ENCODE measurements around the gene GALNT5. TPM values are rescaled to one million over a fixed set of nuclear protein-coding genes. Genes with fewer than 3 reads are reported as not detected.

Gene GALNT5
- total RNA-seq, 1 experiment from 2014 or later = 6.8 TPM

- no peak overlapping the region for H3K4me3 Mint-ChIP-seq (ENCODE audit: unreplicated experiment)
- Histone ChIP-seq H3K36me3 (ENCODE audit: control insufficient read depth, insufficient read depth, low read length) (no peaks in the 10 kb centered on the region), H3K4me1 (no peaks in the 10 kb centered on the region), H3K4me3 (ENCODE audit: low read depth, low read length) (no peak overlapping the region), H3K27me3 (replicated peaks; ENCODE audit: control insufficient read depth, insufficient read depth, low read length) (no peaks in the 10 kb centered on the region), H3K9me3 (no peaks in the 10 kb centered on the region; the same call in 1 of the 2 replicates)
- no peaks in the 10 kb centered on the region for H3K36me3 Mint-ChIP-seq (ENCODE audit: insufficient read depth, unreplicated experiment)
- no peaks in the 10 kb centered on the region for H3K27me3 Mint-ChIP-seq (ENCODE audit: insufficient read depth, unreplicated experiment)
- DNase-seq = no peak
- BruUV-seq (replicated peaks) = no TSS peak
- no peaks in the 10 kb centered on the region for H3K4me1 Mint-ChIP-seq (ENCODE audit: low read depth, unreplicated experiment)
- H3K9me3 Mint-ChIP-seq (ENCODE audit: unreplicated experiment) = no peaks in the 10 kb centered on the region
- no peak overlapping the region for H3K27ac Mint-ChIP-seq (ENCODE audit: unreplicated experiment)
- intact Hi-C loops (cut with micrococcal nuclease; ENCODE audit: unreplicated experiment) = no loop called here
- no peak for TF ChIP-seq CTCF (IDR thresholded peaks at IDR 0.05; ENCODE audit: insufficient read depth in 1 of 2, low read depth in 1 of 2, low read length in 1 of 2, severe bottlenecking in 1 of 2, unreplicated experiment in 1 of 2)
- ChIA-PET POLR2A (no interaction called here), CTCF (no interaction called here)
These were observed 76.8 kb downstream of the GALNT5 start for GRCh38 chr2:157334335-157334734.

- Mint-ChIP-seq H3K27ac (ENCODE audit: unreplicated experiment) (no peak overlapping the region), H3K36me3 (ENCODE audit: insufficient read depth, unreplicated experiment) (no peaks in the 10 kb centered on the region), H3K27me3 (ENCODE audit: insufficient read depth, unreplicated experiment) (no peaks in the 10 kb centered on the region), H3K4me1 (ENCODE audit: low read depth, unreplicated experiment) (no peaks in the 10 kb centered on the region), H3K4me3 (ENCODE audit: unreplicated experiment) (no peak overlapping the region), H3K9me3 (ENCODE audit: unreplicated experiment) (no peaks in the 10 kb centered on the region)
- Histone ChIP-seq H3K27me3 (replicated peaks; ENCODE audit: control insufficient read depth, insufficient read depth, low read length) (no peaks in the 10 kb centered on the region), H3K9me3 (no peaks in the 10 kb centered on the region; the same call in 1 of the 2 replicates), H3K4me3 (ENCODE audit: low read depth, low read length) (no peak overlapping the region), H3K4me1 (no peaks in the 10 kb centered on the region), H3K36me3 (ENCODE audit: control insufficient read depth, insufficient read depth, low read length) (no peaks in the 10 kb centered on the region)
- TF ChIP-seq CTCF (IDR thresholded peaks at IDR 0.05; ENCODE audit: insufficient read depth in 1 of 2, low read depth in 1 of 2, low read length in 1 of 2, severe bottlenecking in 1 of 2, unreplicated experiment in 1 of 2) = no peak
- CTCF ChIA-PET = interaction anchor here (1.9 kb wide), 1 partner anchor 9 kb away, joined by 6 read pairs; the partner anchor contains the start of gene ERMN
- POLR2A ChIA-PET = no interaction called here
- intact Hi-C loops (cut with micrococcal nuclease; ENCODE audit: unreplicated experiment) = no loop called here
- DNase-seq = no peak
- BruUV-seq (replicated peaks) = no TSS peak
These were observed 77.3 kb downstream of the GALNT5 start for GRCh38 chr2:157334797-157335196.

GRCh38 chr2:157336137-157337010 lies 78.9 kb downstream of the GALNT5 start:
- H3K4me3 Mint-ChIP-seq (ENCODE audit: unreplicated experiment) = no peak overlapping the region
- no TSS peak for BruUV-seq (replicated peaks)

More at GRCh38 chr2:157336137-157337010, 78.9 kb downstream of the GALNT5 start:
- H3K27me3 Mint-ChIP-seq (ENCODE audit: insufficient read depth, unreplicated experiment) = no peaks in the 10 kb centered on the region
- no peaks in the 10 kb centered on the region for H3K4me1 ChIP-seq
- H3K9me3 ChIP-seq = no peaks in the 10 kb centered on the region
- no peaks in the 10 kb centered on the region for H3K36me3 Mint-ChIP-seq (ENCODE audit: insufficient read depth, unreplicated experiment)
- ChIA-PET CTCF (interaction anchor here (0.6 to 3.1 kb wide), 10 partner anchors 9 to 90 kb away, joined by 3 to 42 read pairs (median 6); partner anchors contain the start of gene ERMN), POLR2A (no interaction called here)
- H3K27me3 ChIP-seq (replicated peaks; ENCODE audit: control insufficient read depth, insufficient read depth, low read length) = no peaks in the 10 kb centered on the region
- DNase-seq = peak in 1 of 2 experiments; percentile 59
- H3K4me1 Mint-ChIP-seq (ENCODE audit: low read depth, unreplicated experiment) = no peaks in the 10 kb centered on the region
- no peak overlapping the region for H3K27ac Mint-ChIP-seq (ENCODE audit: unreplicated experiment)
- peak; percentile 67 to 68 for TF ChIP-seq CTCF (IDR thresholded peaks at IDR 0.05; ENCODE audit: insufficient read depth in 1 of 2, low read depth in 1 of 2, low read length in 1 of 2, severe bottlenecking in 1 of 2, unreplicated experiment in 1 of 2)
- peaks cover 1% of the 10 kb centered on the region for H3K9me3 Mint-ChIP-seq (ENCODE audit: unreplicated experiment)
- H3K4me3 ChIP-seq (ENCODE audit: low read depth, low read length) = no peak overlapping the region
- no peaks in the 10 kb centered on the region for H3K36me3 ChIP-seq (ENCODE audit: control insufficient read depth, insufficient read depth, low read length)
- intact Hi-C loops (cut with micrococcal nuclease; ENCODE audit: unreplicated experiment) = loop anchor here (1.0 kb wide), 2 partner anchors 9 to 34 kb away; no protein-coding TSS in a partner anchor

Measured in Caco-2 (cell line).